H1 (cell line): ENCODE measurements around the gene CTBP2. TPM values are rescaled to one million over a fixed set of nuclear protein-coding genes. Genes with fewer than 3 reads are reported as not detected.

ENCODE experiments used
- CTCF ChIA-PET: fragments of 300-600 bp; sonication (Branson Sonifier 250); formaldehyde crosslinking; loops from one replicate; lab custom pipeline; 2021; ENCODE audit not compliant: partially characterized antibody; lab: Charles Lee
- POLR2A ChIA-PET: fragments of 300-600 bp; sonication (Branson Sonifier 250); formaldehyde crosslinking; loops from one replicate; lab custom pipeline; 2021; ENCODE audit warnings: inconsistent platforms; ENCODE audit not compliant: partially characterized antibody; lab: Charles Lee
- DNase-seq, 2 experiments: peaks; one replicate each; pipeline versions ENCODE4 v3.0.0 to v3.0.0-alpha.2; 2010 to 2022; ENCODE audit warnings: low spot score in 2 of 2, low read depth in 1 of 2, mixed read lengths in 1 of 2
- FAIRE-seq: peaks from 2 replicates; lab custom pipeline; 2011; peaks lifted over from hg19 to GRCh38; lab: Jason Lieb, UNC
- H2AFZ ChIP-seq: 2 replicates; pipeline ENCODE4 v1.8.1; 2012; ENCODE audit warnings: low read length, inconsistent platforms
- H2AK5ac ChIP-seq: 2 replicates; pipeline ENCODE4 v1.6.1; 2013; ENCODE audit warnings: low read depth, low read length
- H2BK120ac ChIP-seq: replicated peaks from 2 replicates; pipeline ENCODE3; 2013; ENCODE audit warnings: low read depth, low read length, inconsistent platforms
- H2BK12ac ChIP-seq: 2 replicates; pipeline ENCODE4 v1.6.1; 2013; ENCODE audit warnings: low read depth, low read length
- H2BK15ac ChIP-seq: 2 replicates; pipeline ENCODE4 v1.6.1; 2013; ENCODE audit warnings: low read length
- H2BK20ac ChIP-seq: 2 replicates; pipeline ENCODE4 v1.6.1; 2013; ENCODE audit warnings: low read length
- H2BK5ac ChIP-seq: 2 replicates; pipeline ENCODE4 v1.6.1; 2013; ENCODE audit warnings: low read depth, low read length
- H3K14ac ChIP-seq: 2 replicates; pipeline ENCODE4 v1.6.1; 2013; ENCODE audit warnings: inconsistent platforms; ENCODE audit not compliant: insufficient read length
- H3K18ac ChIP-seq: 2 replicates; pipeline ENCODE4 v1.6.1; 2013; ENCODE audit warnings: low read length; ENCODE audit errors: extremely low read depth
- H3K23ac ChIP-seq: 2 replicates; pipeline ENCODE4 v1.6.1; 2013; ENCODE audit warnings: inconsistent platforms; ENCODE audit not compliant: insufficient read length
- H3K23me2 ChIP-seq: 2 replicates; pipeline ENCODE4 v1.6.1; 2013; ENCODE audit warnings: low read depth, low read length
- H3K27ac ChIP-seq: 2 replicates; pipeline ENCODE4 v1.6.1; 2011; ENCODE audit warnings: low read depth, low read length, inconsistent platforms
- H3K27me3 ChIP-seq, 4 experiments: replicated peaks in 1 of 4; 1 replicate in 1 of 4; 2 replicates in 3 of 4; pipeline versions ENCODE4 v1.6.1 to v1.8.1; 2011 to 2013; ENCODE audit warnings: low read length in 3 of 4, mild to moderate bottlenecking in 3 of 4, inconsistent platforms in 2 of 4, mixed read lengths in 2 of 4, moderate library complexity in 1 of 4; ENCODE audit not compliant: control insufficient read depth in 3 of 4, insufficient read depth in 3 of 4; ENCODE audit errors: extremely low read depth in 1 of 4
- H3K36me3 ChIP-seq, 4 experiments: 2 replicates each; pipeline versions ENCODE4 v1.6.1 to v1.8.1; 2011 to 2013; ENCODE audit warnings: mild to moderate bottlenecking in 4 of 4, low read length in 3 of 4, moderate library complexity in 2 of 4, control low read depth in 1 of 4, inconsistent platforms in 1 of 4; ENCODE audit not compliant: insufficient read depth in 4 of 4, control insufficient read depth in 2 of 4
- H3K4ac ChIP-seq: replicated peaks from 2 replicates; pipeline ENCODE3; 2013; ENCODE audit warnings: low read length, low read depth, mixed read lengths, inconsistent platforms; ENCODE audit not compliant: insufficient read length
- H3K4me1 ChIP-seq, 4 experiments: replicated peaks in 1 of 4; 1 replicate in 1 of 4; 2 replicates in 3 of 4; pipeline versions ENCODE4 v1.6.1 to v1.8.1; 2011 to 2013; ENCODE audit warnings: low read length in 3 of 4, inconsistent platforms in 2 of 4, mixed read lengths in 1 of 4; ENCODE audit not compliant: insufficient read depth in 4 of 4, control insufficient read depth in 3 of 4
- H3K4me2 ChIP-seq, 2 experiments: 2 replicates each; pipeline versions ENCODE4 v1.6.1 to v1.8.1; 2011 to 2013; ENCODE audit warnings: low read depth in 2 of 2, low read length in 2 of 2, control low read depth in 1 of 2, inconsistent platforms in 1 of 2, mild to moderate bottlenecking in 1 of 2; ENCODE audit not compliant: insufficient read depth in 1 of 2
- H3K4me3 ChIP-seq, 4 experiments: fragments of 200-600, 300-600 bp in 1 of 4; sonication (generic), shearing (Covaris generic), sonication (Bioruptor Twin) in 1 of 4; 2 replicates each; pipeline versions ENCODE4 v1.5.1 to v1.8.1; 2011 to 2016; ENCODE audit warnings: low read length in 4 of 4, low read depth in 3 of 4, control low read depth in 2 of 4, inconsistent platforms in 2 of 4, mild to moderate bottlenecking in 2 of 4, mixed read lengths in 1 of 4, moderate library complexity in 1 of 4; ENCODE audit not compliant: insufficient read depth in 2 of 4; ENCODE audit errors: extremely low read depth in 1 of 4
- H3K56ac ChIP-seq: replicated peaks from 2 replicates; pipeline ENCODE3; 2013; ENCODE audit warnings: low read depth, mild to moderate bottlenecking, mixed read lengths, low read length, inconsistent platforms; ENCODE audit not compliant: insufficient read length
- H3K79me1 ChIP-seq: 2 replicates; pipeline ENCODE4 v1.6.1; 2013; ENCODE audit warnings: low read depth, low read length, control low read depth
- H3K79me2 ChIP-seq, 2 experiments: 2 replicates each; pipeline versions ENCODE4 v1.6.1 to v1.8.1; 2012 to 2013; ENCODE audit warnings: low read length in 2 of 2, mild to moderate bottlenecking in 2 of 2, inconsistent platforms in 1 of 2; ENCODE audit not compliant: insufficient read depth in 2 of 2, control insufficient read depth in 1 of 2
- H3K9ac ChIP-seq, 4 experiments: replicated peaks in 1 of 4; 1 replicate in 1 of 4; 2 replicates in 3 of 4; pipeline versions ENCODE4 v1.6.1 to v1.8.1; 2011 to 2013; ENCODE audit warnings: low read depth in 3 of 4, low read length in 3 of 4, control low read depth in 2 of 4, mild to moderate bottlenecking in 2 of 4, moderate library complexity in 2 of 4, inconsistent platforms in 1 of 4; ENCODE audit errors: extremely low read depth in 1 of 4
- H3K9me3 ChIP-seq, 2 experiments: 2 replicates each; pipeline versions ENCODE4 v1.6.1 to v1.8.1; 2012 to 2013; ENCODE audit warnings: mild to moderate bottlenecking in 2 of 2, moderate library complexity in 2 of 2, control low read depth in 1 of 2, inconsistent platforms in 1 of 2, low read depth in 1 of 2, low read length in 1 of 2, mixed read lengths in 1 of 2; ENCODE audit not compliant: insufficient read depth in 2 of 2
- H4K20me1 ChIP-seq, 2 experiments: replicated peaks in 1 of 2; 2 replicates each; pipeline versions ENCODE3 to v1.8.1; 2011 to 2013; ENCODE audit warnings: inconsistent platforms in 2 of 2, low read length in 2 of 2, mild to moderate bottlenecking in 1 of 2; ENCODE audit not compliant: insufficient read depth in 2 of 2, control insufficient read depth in 1 of 2
- H4K5ac ChIP-seq: 2 replicates; pipeline ENCODE4 v1.6.1; 2013; ENCODE audit warnings: low read length, low read depth, mixed read lengths, inconsistent platforms; ENCODE audit not compliant: insufficient read length
- H4K8ac ChIP-seq: 2 replicates; pipeline ENCODE4 v1.8.0; 2013; ENCODE audit warnings: mild to moderate bottlenecking, moderate library complexity, low read length, inconsistent platforms; ENCODE audit not compliant: insufficient read depth; ENCODE audit errors: extremely low read depth
- H4K91ac ChIP-seq: replicated peaks from 2 replicates; pipeline ENCODE3; 2013; ENCODE audit warnings: low read length, mixed read lengths, inconsistent platforms; ENCODE audit not compliant: insufficient read length
- CEBPB ChIP-seq: IDR thresholded peaks from 2 replicates; pipeline ENCODE4 v1.6.1; 2012; ENCODE audit warnings: low read depth, low read length
- CREB1 ChIP-seq: IDR thresholded peaks from 2 replicates; pipeline ENCODE4 v1.6.1; 2012; ENCODE audit warnings: inconsistent platforms
- KDM1A ChIP-seq: fragments of 200-600, 300-600 bp; sonication (generic); IDR thresholded peaks from 2 replicates; pipeline ENCODE4 v1.7.1; 2016; ENCODE audit warnings: mild to moderate bottlenecking, low read length, borderline replicate concordance
- NRF1 ChIP-seq: IDR thresholded peaks from 2 replicates; pipeline ENCODE4 v1.6.1; 2011; ENCODE audit warnings: mild to moderate bottlenecking, low read depth, low read length, improper control_type of control experiment
- POU5F1 ChIP-seq: IDR thresholded peaks from 2 replicates; pipeline ENCODE4 v1.6.1; 2011; ENCODE audit warnings: low read depth, mild to moderate bottlenecking, low read length, moderate library complexity
- RAD21 ChIP-seq, 2 experiments: IDR thresholded peaks in 1 of 2; conservative IDR thresholded peaks in 1 of 2; 2 replicates each; pipeline ENCODE4 v1.6.1; 2011; ENCODE audit warnings: low read depth in 2 of 2, low read length in 2 of 2, improper control_type of control experiment in 1 of 2, inconsistent platforms in 1 of 2, mild to moderate bottlenecking in 1 of 2, moderate library complexity in 1 of 2
- SRF ChIP-seq: IDR thresholded peaks from 2 replicates; pipeline ENCODE4 v1.6.1; 2011; ENCODE audit warnings: mild to moderate bottlenecking, low read depth, low read length, moderate library complexity
- WGBS, 2 experiments: shearing (Covaris generic) in 1 of 2; methylation state at CpG; one replicate each; pipeline versions ENCODE4 v1.1.6 to v1.1.7; 2013 to 2015; ENCODE audit warnings: low lambda C conversion rate in 2 of 2, mixed read lengths in 2 of 2, inconsistent platforms in 1 of 2, low coverage in 1 of 2, missing lambda C conversion rate in 1 of 2; ENCODE audit not compliant: insufficient replicate concordance in 2 of 2, insufficient coverage in 1 of 2, insufficient read length in 1 of 2; ENCODE audit errors: extremely low coverage in 1 of 2, missing lambda C conversion rate in 1 of 2; 5-methylcytosine and 5-hydroxymethylcytosine counted together
- polyA plus RNA-seq, 7 experiments: library from polyadenylated mRNA; depleted of rRNA in 3 of 7; stranded (reverse) in 5 of 7; unstranded in 2 of 7; fragments of >200 nt in 5 of 7; fragments of 200-250 nt in 2 of 7; gene quantifications; 1 replicate in 5 of 7; 2 replicates in 1 of 7; 4 replicates in 1 of 7; pipeline versions ENCODE4 v1.2.1 to v1.2.3, GENCODE V29; 2011 to 2013; ENCODE audit warnings: missing spikeins in 2 of 7, mixed read lengths in 2 of 7
- total RNA-seq: library from RNA; stranded (reverse); fragmentation: NEBNext Ultra II Directional; extraction: Animal tissue kit (Norgen Biotek cat#: 25700); gene quantifications from 2 replicates; pipeline ENCODE4 v1.2.1, GENCODE V29; 2021
- TF ChIP-seq, protein P1 (sequence below): IDR thresholded peaks from 2 replicates; pipeline ENCODE4 v1.6.1; 2012; ENCODE audit warnings: inconsistent platforms
- TF ChIP-seq, protein P2 (sequence below): IDR thresholded peaks from 2 replicates; pipeline ENCODE4 v1.6.1; 2012; ENCODE audit warnings: inconsistent platforms
- TF ChIP-seq, protein P3 (sequence below): IDR thresholded peaks from 2 replicates; pipeline ENCODE4 v1.6.1; 2012; ENCODE audit warnings: low read length, inconsistent platforms

Gene CTBP2
- total and polyA plus RNA-seq, 2 of the 8 experiments (the other 6 are each of a cell fraction or from before 2014, with no cell fraction given), result 208 to 221 TPM

DNA sequence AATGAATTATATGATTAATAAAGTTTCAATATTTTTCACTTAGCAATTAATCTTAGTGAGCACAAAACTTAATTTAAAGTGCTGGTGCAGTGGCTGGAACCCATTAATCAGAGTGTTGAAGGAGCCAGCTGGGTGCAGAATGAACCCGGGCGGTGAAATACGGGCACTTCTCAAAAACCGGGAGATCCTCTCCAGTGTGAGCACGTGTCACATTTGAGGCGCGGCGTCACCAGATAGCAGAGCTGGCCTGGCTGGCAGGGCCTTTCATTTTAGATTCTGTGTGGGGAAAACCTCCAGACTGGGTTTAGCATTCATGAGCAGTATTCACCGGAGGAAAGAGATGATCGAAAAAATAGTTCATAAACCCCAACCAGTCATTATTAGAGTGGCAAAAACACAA lies 34.5 kb upstream of the CTBP2 start:
- no peak overlapping the region for H3K56ac ChIP-seq
- no peaks in the 10 kb centered on the region for H3K9me3 ChIP-seq
- H3K4me2 ChIP-seq, result no peak overlapping the region
- no peak overlapping the region for H4K5ac ChIP-seq
- H4K91ac ChIP-seq, result no peak overlapping the region
- FAIRE-seq (no peak), DNase-seq (no peak)
- H3K79me1 ChIP-seq, result no peaks in the 10 kb centered on the region
- H2BK120ac ChIP-seq, result no peak overlapping the region
- H3K27ac ChIP-seq, result no peak overlapping the region
- no peaks in the 10 kb centered on the region for H3K27me3 ChIP-seq
- H2AFZ ChIP-seq, result no peak overlapping the region
- H4K8ac ChIP-seq, result no peak overlapping the region
- no peak overlapping the region for H3K23ac ChIP-seq
- no peak overlapping the region for H2BK12ac ChIP-seq
- H4K20me1 ChIP-seq, result no peaks in the 10 kb centered on the region
- H2BK20ac ChIP-seq, result no peak overlapping the region
- H3K36me3 ChIP-seq, result no peaks in the 10 kb centered on the region
- no peaks in the 10 kb centered on the region for H3K79me2 ChIP-seq
- no peak overlapping the region for H2AK5ac ChIP-seq
- no peak overlapping the region for H3K4me3 ChIP-seq
- TF ChIP-seq CREB1, result no peak
- TF ChIP-seq, protein P1, sequence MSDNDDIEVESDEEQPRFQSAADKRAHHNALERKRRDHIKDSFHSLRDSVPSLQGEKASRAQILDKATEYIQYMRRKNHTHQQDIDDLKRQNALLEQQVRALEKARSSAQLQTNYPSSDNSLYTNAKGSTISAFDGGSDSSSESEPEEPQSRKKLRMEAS, result no peak
- no peak for TF ChIP-seq SRF
- TF ChIP-seq NRF1, result no peak
- TF ChIP-seq RAD21 (IDR thresholded peaks at IDR 0.05 in 1 of 2, conservative IDR thresholded peaks at IDR 0.05 in 1 of 2; ENCODE audit: low read depth in 2 of 2, low read length in 2 of 2), result no peak
- no peak for TF ChIP-seq CEBPB
- no peak for TF ChIP-seq KDM1A
- TF ChIP-seq, protein P2, sequence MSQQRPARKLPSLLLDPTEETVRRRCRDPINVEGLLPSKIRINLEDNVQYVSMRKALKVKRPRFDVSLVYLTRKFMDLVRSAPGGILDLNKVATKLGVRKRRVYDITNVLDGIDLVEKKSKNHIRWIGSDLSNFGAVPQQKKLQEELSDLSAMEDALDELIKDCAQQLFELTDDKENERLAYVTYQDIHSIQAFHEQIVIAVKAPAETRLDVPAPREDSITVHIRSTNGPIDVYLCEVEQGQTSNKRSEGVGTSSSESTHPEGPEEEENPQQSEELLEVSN, result no peak
- TF ChIP-seq, protein P3, sequence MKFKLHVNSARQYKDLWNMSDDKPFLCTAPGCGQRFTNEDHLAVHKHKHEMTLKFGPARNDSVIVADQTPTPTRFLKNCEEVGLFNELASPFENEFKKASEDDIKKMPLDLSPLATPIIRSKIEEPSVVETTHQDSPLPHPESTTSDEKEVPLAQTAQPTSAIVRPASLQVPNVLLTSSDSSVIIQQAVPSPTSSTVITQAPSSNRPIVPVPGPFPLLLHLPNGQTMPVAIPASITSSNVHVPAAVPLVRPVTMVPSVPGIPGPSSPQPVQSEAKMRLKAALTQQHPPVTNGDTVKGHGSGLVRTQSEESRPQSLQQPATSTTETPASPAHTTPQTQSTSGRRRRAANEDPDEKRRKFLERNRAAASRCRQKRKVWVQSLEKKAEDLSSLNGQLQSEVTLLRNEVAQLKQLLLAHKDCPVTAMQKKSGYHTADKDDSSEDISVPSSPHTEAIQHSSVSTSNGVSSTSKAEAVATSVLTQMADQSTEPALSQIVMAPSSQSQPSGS, result no peak
- no peak for TF ChIP-seq POU5F1
- TF ChIP-seq, all 59 proteins: peak for 0
- CTCF ChIA-PET, result no interaction called here
- Histone ChIP-seq H3K23me2 (no peaks in the 10 kb centered on the region), H3K4ac (no peak overlapping the region), H2BK15ac (no peak overlapping the region), H3K14ac (no peak overlapping the region), H3K9ac (no peak overlapping the region), H3K18ac (no peak overlapping the region), H2BK5ac (no peak overlapping the region), H3K4me1 (no peaks in the 10 kb centered on the region)
- WGBS, 2 experiments, result 95% methylated on average over 10 of the region's 10 CpGs; no CpG with 5 or more reads in 1 of the 2 experiments
- POLR2A ChIA-PET, result no interaction called here
